HL-60 (cell line): ENCODE results near the gene ITPRIPL2.

Experiments
- DNase-seq, 2 experiments: peaks; one replicate each; pipeline ENCODE4 v3.0.0-alpha.2; 2010 to 2020; ENCODE audit warnings: low read depth in 1 of 2, low spot score in 1 of 2
- H3K27ac ChIP-seq: fragments of 250-450 bp; sonication (Bioruptor Pico); replicated peaks from 2 replicates; pipeline ENCODE4 v1.5.1; 2020; ENCODE audit warnings: mild to moderate bottlenecking, moderate library complexity
- H3K27me3 ChIP-seq: fragments of 250-450 bp; sonication (Bioruptor Pico); 2 replicates; pipeline ENCODE4 v1.5.1; 2021; ENCODE audit warnings: mild to moderate bottlenecking, moderate library complexity; ENCODE audit not compliant: insufficient read depth, poor library complexity, severe bottlenecking
- H3K4me3 ChIP-seq: replicated peaks from 2 replicates; pipeline ENCODE4 v1.5.1; 2011; ENCODE audit warnings: mild to moderate bottlenecking, control low read depth, low read length; ENCODE audit not compliant: insufficient read depth
- CTCF ChIP-seq: IDR thresholded peaks from one replicate; pipeline ENCODE4 v1.5.1; 2011; ENCODE audit warnings: low read length, control low read depth, inconsistent platforms; ENCODE audit not compliant: insufficient read depth
- GABPA ChIP-seq: IDR thresholded peaks from 2 replicates; pipeline ENCODE4 v1.6.1; 2012; ENCODE audit warnings: low read depth
- POLR2AphosphoS5 ChIP-seq: IDR thresholded peaks from 2 replicates; pipeline ENCODE4 v1.6.1; 2012; ENCODE audit warnings: low read depth
- REST ChIP-seq: IDR thresholded peaks from 2 replicates; pipeline ENCODE4 v1.6.1; 2012; ENCODE audit warnings: low read depth; ENCODE audit not compliant: insufficient replicate concordance
- SPI1 ChIP-seq: IDR thresholded peaks from 2 replicates; pipeline ENCODE4 v1.6.1; 2012; ENCODE audit warnings: low read depth, mild to moderate bottlenecking, borderline replicate concordance

Gene ITPRIPL2

GRCh38 chr16:19086322-19087199, 27.2 kb upstream of the ITPRIPL2 start:
- H3K4me3 ChIP-seq = peak overlapping the region; percentile 29
- peak; percentile 63 to 72 for DNase-seq
- TF ChIP-seq REST (no peak), GABPA (no peak), CTCF (peak; percentile 80)
- no peak overlapping the region for H3K27ac ChIP-seq
- no peaks in the 10 kb centered on the region for H3K27me3 ChIP-seq

- Histone ChIP-seq H3K4me3 (no peak overlapping the region), H3K27ac (no peak overlapping the region)
Observed at GRCh38 chr16:19088341-19088916, 25.3 kb upstream of the ITPRIPL2 start.

More at GRCh38 chr16:19088341-19088916, 25.3 kb upstream of the ITPRIPL2 start:
- DNase-seq = no peak
- no peak for TF ChIP-seq REST
- no peak for TF ChIP-seq SPI1
- TF ChIP-seq CTCF = no peak
- TF ChIP-seq POLR2AphosphoS5 = no peak
- TF ChIP-seq GABPA = no peak
- no peaks in the 10 kb centered on the region for H3K27me3 ChIP-seq
